Astrocyte of the spinal cord (primary cell): Measurements from ENCODE around the gene SH2D3C.

Experiments used
- DNase-seq: peaks from one replicate; pipeline ENCODE4 v3.0.0; 2011; ENCODE audit warnings: low read depth, low spot score
- H3K4me3 ChIP-seq: 2 replicates; pipeline ENCODE4 v1.5.1; 2011; ENCODE audit warnings: low read depth, mild to moderate bottlenecking, low read length, moderate library complexity
- in situ Hi-C: cut with HindIII; loops from 2 replicates; pipeline ENCODE4 v1.10.0; 2017; ENCODE audit warnings: low sequenced_read_pairs
- TF ChIP-seq, protein P1 (sequence below): IDR thresholded peaks from 2 replicates; pipeline ENCODE4 v1.5.1; 2012; ENCODE audit warnings: low read depth, mild to moderate bottlenecking, low read length, inconsistent platforms

SH2D3C gene

DNA sequence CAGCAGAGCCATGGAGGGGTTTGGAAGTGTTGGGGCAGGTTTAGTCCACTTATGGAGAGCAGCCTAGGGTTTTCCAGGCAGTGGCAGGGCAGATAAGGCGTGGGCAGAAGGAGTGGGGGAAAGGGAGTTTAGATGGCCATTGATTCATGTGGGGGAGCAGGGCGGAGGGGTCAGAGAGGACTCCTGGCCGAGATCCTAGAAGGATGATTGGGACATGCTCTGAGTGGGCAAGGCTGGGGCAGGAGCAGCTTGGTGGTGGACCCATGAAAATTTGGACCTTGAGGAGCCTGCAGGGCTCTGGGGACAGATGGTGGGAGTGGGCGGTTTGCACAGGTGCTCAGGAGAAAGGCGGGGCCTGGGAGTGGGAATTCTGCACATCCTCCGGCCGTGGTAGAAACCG is 25.3 kb downstream of the SH2D3C start:
- H3K4me3 ChIP-seq = no peak overlapping the region
- DNase-seq = no peak
- in situ Hi-C loops = no loop called here
- TF ChIP-seq, protein P1, sequence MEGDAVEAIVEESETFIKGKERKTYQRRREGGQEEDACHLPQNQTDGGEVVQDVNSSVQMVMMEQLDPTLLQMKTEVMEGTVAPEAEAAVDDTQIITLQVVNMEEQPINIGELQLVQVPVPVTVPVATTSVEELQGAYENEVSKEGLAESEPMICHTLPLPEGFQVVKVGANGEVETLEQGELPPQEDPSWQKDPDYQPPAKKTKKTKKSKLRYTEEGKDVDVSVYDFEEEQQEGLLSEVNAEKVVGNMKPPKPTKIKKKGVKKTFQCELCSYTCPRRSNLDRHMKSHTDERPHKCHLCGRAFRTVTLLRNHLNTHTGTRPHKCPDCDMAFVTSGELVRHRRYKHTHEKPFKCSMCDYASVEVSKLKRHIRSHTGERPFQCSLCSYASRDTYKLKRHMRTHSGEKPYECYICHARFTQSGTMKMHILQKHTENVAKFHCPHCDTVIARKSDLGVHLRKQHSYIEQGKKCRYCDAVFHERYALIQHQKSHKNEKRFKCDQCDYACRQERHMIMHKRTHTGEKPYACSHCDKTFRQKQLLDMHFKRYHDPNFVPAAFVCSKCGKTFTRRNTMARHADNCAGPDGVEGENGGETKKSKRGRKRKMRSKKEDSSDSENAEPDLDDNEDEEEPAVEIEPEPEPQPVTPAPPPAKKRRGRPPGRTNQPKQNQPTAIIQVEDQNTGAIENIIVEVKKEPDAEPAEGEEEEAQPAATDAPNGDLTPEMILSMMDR = no peak

DNA sequence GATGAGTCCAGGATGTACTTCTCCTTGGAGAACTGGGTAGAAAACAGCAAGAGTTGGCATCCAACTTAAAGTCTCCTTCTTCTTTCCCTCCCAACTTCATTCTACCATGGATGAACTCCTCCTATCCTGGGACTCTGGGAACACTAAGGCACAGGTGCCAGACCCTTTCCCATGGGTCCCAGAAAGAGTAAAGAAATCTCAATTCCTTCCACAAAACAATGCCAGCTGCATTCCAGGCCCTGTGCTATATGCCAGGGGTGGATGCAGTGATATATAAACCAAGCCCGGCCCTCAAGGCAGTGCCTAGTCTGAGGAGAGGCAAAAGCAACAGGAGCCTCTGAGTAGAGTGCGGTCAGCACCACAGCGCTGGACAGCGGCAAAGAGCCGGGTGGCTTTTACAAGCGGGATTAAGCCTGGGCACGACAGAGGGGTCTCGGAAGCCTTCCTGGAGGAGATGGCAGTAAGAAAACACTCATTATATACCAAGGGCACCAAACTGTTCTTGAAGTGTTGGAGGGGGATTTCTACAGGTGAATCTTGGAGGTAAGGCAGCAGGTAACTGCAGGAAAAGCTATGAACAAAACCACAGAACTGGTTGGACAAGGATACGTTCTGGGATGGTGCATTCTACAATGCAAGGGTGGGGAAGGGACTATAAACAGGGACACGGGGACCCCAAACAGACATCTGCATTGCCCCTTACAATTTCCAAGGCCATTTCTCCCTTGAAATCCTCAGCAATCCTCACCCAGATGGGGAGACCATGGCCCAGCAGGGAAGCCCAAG is 27.0 kb downstream of the SH2D3C start:
- DNase-seq = peak; percentile 29
- TF ChIP-seq, protein P1 = no peak
- H3K4me3 ChIP-seq = no peak overlapping the region
- in situ Hi-C loops = no loop called here

DNA sequence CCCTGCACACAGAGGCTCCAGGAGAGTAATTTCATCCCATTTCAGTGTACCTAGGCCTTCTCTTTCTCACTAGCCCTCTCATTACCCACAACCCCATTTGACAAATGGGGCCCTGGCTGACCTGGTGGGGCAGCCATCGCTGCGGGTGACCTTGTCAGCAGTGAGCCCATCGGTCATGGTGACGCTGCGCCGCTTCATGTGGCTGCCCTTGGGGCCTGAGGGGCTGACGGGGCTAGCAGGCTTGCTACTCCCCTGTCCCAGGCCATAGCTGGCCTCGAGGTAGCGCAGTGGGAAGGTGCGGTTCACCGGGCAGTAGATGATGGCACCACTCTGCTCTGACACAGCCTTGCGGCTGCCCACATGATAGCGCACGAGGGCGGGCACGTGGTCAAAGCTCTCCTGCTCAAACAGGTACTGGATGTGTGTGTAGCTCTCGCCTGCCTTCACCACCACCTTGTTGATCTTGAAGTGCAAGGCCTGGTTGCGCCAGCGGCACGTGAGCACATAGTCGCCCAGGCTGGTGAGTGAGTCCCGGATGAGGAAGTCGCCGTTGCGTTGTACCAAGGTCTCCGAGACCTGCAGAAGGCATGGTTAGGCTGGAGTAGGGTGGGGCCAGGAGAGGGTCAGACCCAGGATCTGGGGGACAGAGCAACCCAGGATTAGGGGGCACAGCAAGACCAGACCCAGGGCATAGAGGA is 29.2 kb downstream of the SH2D3C start:
- TF ChIP-seq, protein P1 = no peak
- H3K4me3 ChIP-seq = no peak overlapping the region
- in situ Hi-C loops = no loop called here
- no peak for DNase-seq

DNA sequence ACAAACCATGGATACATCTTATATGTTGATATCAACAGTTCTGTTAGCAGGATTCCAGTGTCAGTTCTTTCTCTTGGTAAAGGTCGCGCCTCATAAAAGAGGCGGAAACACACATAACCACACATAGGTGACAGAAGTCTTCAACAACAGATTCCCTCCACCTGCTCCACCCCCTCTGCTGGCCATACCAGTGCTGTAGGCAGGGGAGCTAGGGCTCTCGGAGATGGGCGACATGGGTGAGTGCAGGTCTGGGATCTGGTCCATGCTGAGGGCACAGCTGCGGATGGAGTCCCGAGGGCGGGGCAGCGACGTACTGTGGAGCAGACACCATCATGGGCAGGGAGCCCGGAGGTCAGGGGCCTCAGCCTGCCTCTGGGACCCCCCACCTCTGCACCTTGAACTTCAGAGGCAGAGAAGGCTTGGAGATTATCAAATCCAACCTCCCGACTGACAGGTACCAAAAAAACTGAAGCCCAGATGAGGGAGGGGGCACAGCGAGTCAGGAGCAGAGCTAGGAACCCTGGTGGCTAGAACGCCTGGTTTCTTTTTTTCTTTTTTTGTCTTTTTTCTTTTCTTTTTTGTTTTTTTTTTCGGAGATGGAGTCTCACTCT is 31.4 kb downstream of the SH2D3C start:
- in situ Hi-C loops = no loop called here
- no peak for DNase-seq
- no peak overlapping the region for H3K4me3 ChIP-seq
- TF ChIP-seq, protein P1 = peak; percentile 3

DNA sequence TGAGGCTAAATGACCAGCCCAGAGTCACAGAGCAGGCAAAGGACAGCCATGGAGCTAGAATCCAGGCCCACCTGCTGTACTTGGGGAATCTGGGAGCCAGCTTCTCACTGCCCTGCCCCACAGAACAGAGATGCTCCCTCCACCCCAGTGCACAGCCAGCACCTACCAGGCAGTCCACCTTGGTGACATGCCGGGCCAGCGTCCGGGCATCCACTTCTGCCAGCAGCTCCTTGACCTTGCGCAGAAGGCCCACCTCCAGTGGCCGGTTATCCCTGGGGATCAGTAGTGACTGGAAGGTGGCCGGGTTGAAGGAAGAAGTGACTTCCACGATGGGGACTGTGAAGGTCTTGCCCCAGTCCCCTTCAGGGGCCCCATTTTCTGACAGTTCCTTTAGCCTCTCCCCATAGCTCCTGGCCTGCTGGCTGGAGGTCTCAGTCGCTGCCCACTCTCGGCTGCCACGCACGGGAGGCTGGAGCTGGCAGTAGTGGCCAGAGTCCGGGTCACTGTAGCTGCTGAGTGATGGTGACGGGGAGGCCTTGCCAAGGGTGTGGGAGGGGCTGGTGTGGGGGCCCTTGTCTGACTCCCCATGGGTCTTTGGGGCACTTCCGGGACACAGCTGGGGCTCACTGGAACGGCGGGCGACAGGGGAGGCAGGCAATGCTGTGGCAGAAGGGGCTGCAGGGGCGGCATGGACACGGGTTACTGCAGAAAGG is 33.9 kb downstream of the SH2D3C start:
- in situ Hi-C loops = no loop called here
- TF ChIP-seq, protein P1 = no peak
- H3K4me3 ChIP-seq = no peak overlapping the region
- no peak for DNase-seq

DNA sequence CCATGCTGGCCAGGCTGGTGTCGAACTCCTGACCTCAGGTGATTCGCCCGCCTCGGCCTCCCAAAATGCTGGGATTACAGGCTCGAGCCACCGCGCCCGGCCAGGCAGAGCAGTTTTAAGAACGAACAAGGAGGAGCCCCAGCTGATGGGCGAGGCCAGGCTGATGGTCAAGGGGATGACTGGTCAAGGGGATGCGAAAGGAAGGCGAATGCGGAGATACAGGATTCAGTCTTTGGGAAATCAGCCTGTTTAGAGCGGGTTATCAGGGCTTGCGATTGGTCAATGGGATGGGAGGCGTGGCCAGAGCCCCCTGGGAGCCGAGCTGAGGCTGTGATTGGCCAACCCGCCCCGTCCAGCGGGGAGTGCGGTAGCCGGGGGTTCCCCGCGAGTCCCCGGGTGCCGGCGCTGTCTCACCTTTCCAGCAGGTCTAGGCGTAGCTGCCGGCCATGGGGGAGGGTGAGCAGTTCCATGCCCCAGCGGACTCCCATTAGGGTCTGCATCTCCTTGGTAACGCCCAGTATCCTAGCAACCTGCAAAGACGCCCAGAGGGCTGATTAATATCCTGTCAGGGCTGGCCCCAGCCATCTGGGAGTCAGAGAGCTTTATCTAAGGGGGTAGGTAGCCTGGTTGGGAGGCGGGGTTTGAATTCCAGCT is 35.9 kb downstream of the SH2D3C start:
- peak overlapping the region; percentile 34 for H3K4me3 ChIP-seq
- peak; percentile 55 for DNase-seq
- in situ Hi-C loops = no loop called here
- TF ChIP-seq, protein P1 = no peak
